ENCODE measurements around the gene FBXW8.

The FBXW8 gene

GRCh38 chr12:116887244-116887643, 23.5 kb upstream of the FBXW8 start:
- DNase-seq, result no peak

- DNase-seq, result no peak
Observed at GRCh38 chr12:116887897-116888296, 22.9 kb upstream of the FBXW8 start.

DNA sequence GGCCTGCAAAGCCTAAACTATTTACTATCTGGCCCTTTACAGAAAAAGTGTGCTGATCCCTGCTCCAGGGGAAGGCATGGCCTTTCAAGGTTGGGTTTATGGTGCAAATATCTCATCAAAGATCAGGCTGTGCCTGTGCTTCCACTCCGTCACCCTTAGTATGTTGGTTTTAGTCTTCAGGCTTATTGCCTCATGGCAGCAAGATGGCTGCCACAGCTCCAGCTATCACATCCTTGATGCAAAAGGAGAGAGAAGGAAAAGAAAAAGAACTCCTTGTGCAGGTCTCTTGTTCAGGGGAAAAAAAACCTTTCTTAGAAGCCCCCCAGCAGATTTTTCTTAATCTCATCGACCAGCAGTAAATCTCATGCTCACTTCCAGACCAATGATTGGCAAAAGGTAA, 20.4 kb upstream of the FBXW8 start:
- no peak for DNase-seq

DNA sequence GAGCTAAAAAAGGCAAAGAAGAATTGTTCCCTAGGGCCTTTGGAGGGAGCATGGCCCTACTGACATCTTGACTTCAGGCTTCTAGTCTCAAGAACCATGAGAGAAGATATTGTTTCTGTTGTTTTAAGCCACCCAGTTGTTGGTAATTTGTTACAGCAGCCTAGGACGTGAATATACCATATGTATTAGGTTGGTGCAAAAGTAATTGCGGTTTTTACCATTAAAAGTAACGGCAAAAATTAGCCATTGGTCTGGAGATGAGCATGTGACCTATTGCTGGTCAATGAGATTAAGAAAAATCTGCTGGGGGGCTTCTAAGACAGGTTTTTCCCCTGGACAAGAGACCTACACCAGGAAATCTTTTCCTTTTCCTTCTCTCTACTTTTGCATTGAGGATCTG, 19.7 kb upstream of the FBXW8 start:
- DNase-seq, result no peak

DNA sequence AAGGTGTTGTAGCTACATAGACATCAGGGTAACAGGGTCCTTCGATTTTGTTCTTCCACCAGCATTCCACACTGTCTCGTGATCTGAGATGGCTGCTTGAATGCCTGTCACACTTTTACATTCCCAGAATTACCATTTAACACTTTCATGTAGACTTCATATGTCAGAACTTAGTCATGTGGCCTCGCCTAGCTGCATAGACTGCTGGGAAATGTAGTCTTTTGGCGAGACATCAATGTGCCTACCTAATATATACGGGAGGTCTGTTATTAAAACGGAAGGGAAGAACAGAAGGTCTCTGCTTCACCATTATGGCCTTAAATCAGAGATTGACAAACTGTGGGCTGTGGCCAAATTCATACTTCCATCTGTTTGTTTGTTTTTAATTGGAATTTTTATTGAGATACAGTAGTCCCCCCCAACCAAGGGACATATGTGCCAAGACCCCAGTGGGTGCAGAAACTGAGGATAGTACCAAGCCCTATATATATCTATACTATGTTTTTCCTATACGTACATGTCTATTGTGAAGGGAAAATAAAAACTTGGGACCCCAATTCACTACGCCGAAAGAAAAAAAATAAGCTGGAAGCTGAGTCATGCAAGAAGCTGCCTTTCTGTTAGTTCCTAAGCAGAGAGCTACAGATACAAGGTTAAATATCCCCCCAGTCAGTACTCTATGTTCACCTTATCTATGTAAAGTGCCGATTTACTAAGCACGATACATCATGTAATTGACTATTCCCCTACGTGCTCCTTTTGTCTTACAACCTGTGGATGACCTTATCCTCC, 18.2 kb upstream of the FBXW8 start:
- no peak for DNase-seq

DNA sequence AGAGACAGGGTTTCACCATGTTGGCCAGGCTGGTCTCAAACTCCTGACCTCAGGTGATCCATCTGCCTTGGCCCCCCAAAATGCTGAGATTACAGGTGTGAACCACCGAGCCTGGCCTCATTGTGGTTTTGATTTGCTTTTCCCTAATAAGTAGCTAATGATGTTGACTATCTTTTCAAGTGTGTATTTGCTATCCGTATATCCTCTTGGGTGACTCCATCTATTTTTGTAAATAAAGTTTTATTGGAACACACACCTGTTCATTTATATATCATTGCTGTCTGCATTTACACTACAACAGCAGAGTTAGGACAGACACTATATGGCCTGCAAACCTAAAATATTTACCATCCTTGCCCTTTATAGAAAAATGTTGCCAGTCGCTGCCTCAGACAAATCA, 15.8 kb upstream of the FBXW8 start:
- DNase-seq, result no peak

DNA sequence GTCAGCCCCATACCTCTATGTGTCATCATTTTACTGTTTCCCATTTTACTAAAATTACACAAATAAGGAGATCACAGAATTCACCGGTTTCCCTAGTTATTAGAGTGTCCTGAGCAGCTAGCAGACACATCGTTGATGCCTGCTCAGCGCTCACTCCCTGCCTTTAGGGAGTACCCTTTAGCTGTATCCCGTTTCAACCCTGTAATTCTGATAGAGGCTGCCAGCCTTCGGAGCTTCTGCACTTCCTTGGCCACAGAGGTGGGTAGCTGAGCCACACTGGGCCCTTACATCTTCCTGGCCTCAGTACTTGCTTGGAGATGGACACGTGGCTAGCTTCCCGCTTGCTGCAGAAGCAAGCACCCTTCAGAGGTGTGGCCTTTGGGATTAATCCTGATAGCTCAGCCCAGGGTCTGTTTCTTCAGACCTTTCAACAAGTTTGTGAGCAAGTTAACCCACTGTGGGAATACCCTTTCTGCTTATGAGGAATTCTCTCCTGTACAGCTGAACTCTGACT, 14.3 kb upstream of the FBXW8 start:
- DNase-seq, result no peak

GRCh38 chr12:116897476-116897875, 13.3 kb upstream of the FBXW8 start:
- no peak for DNase-seq

DNA sequence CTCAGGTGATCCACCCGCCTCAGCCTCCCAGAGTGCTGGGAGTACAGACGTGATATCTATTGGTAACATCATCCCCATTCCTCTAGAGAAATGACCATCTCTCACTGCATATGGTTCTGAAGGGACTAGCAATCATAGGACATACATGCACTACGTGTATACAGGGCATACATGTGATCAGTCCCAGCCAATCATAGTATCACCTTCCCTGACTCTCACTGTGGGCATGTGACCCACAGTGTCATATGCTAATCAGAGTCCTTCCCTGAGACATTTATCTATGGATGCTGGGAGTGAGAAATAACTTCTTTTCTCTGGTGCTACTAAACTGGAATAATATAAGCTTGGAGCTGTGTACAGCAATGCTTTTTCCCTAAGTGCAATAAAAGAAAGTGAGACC, 12.1 kb upstream of the FBXW8 start:
- DNase-seq, result no peak

DNA sequence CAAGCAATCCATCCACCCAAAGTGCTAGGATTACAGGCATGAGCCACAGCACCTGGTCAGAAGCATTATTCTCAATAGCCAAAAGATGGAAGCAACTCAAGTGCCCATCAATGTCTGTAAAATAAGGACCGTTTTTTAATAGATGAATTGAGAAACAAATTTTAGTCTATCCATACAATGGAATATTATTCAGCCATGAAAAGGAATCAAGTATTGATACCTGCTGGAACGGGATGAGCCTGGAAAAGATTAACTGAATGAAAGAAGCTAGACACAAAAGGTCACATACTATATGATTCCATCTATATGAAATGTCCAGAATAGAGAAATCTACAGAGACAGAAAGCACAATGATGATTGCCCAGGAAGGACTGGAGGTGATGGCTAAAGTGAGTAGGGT, 9.1 kb upstream of the FBXW8 start:
- no peak for DNase-seq

- no peak for DNase-seq
Observed at GRCh38 chr12:116903818-116904217, 6.9 kb upstream of the FBXW8 start.

- DNase-seq, result no peak
Observed at GRCh38 chr12:116906285-116906684, 4.5 kb upstream of the FBXW8 start.

DNA sequence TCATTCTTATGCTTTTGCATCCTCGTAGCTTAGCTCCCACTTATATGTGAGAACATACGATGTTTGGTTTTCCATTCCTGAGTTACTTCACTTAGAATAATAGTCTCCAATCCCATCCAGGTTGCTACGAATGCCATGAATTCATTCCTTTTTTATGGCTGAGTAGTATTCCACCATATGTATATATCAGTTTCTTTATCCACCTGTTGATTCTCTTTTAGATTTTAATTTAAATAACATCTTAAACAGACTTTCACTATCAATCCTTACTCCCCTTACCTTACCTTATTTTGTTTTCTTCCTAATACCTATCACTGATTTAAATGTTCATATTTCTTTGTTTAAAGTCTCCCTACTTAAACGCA, 488 bp upstream of the FBXW8 start:
- no peak for DNase-seq

DNA sequence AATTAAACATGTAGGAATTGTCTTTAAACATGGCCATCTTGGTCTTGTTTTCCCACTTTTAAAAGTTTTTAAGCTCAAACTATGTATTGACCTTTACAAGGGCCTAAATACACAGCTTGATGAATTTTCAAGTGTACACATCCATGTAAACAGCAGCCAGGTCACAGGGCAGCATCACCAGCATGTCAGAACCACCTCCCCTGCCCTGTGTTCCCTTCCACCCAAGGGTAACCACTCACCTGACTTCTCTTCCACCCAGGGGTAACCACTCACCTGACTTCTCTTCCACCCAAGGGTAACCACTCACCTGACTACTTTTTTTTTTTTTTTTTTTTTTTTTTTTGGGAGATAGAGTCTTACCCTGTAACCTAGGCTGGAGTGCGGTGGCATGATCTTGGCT, 4.6 kb downstream of the FBXW8 start:
- no peak for DNase-seq

- DNase-seq, result no peak
Observed at GRCh38 chr12:116916122-116916521, 5.4 kb downstream of the FBXW8 start.

- no peak for DNase-seq
Observed at GRCh38 chr12:116916714-116917114, 6.0 kb downstream of the FBXW8 start.

GRCh38 chr12:116918464-116918863, 7.7 kb downstream of the FBXW8 start:
- no peak for DNase-seq

- DNase-seq, result no peak
Observed at GRCh38 chr12:116919247-116919661, 8.5 kb downstream of the FBXW8 start.

DNA sequence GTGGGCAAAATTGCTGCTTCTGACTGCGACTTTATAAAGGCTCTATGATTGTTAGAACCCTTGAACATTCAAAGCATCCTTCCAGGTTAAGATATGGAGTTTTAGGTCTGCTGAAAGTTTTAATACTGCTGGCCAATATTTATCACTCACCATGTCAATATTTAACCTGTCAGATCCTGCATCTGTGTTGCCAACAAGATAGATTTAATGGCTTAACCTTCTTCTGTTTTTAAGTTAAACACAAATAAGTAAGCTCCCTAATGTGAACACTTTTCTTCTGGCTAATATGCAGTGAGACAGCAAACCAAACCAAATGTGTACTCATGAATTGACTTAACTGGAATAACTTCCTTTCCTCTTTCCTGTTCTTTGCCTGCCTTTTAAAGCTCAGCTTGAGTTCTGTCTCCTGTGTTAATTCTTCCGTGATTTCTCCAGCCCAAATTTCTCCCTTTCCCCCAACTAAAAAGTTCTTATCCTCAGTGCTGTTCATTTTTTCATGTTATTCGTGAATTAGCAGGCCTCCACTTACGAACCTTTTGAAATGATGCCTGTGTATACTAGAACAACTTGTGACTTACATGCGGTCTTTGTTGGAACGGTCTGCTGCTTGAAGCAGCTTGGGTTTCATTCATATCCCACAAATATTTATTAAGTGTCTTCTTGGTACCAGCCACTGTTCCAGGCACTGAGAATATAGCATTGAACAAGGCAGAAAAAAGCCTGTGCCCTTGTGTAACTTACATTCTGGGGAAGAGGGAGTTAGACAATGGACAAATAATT, 9.1 kb downstream of the FBXW8 start:
- no peak for DNase-seq

DNA sequence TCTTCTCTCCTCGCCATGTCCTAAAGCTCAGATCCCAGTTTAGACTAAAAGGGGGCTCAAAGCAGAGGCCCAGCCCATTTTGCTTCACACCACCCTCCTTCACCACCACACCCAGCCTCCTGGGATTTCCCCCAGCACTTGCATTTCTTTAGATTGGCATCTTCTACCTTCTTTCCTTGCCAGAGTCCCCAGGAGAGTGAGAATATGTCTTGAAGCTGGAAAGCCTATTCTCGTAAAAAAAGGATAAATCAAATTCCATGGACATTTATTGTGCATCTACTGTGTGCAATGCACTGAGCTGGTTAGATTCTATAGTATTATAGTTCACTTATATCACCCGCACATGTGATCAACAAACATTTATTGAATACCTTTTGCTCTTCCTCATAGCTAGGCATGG, 10.2 kb downstream of the FBXW8 start:
- no peak for DNase-seq

DNA sequence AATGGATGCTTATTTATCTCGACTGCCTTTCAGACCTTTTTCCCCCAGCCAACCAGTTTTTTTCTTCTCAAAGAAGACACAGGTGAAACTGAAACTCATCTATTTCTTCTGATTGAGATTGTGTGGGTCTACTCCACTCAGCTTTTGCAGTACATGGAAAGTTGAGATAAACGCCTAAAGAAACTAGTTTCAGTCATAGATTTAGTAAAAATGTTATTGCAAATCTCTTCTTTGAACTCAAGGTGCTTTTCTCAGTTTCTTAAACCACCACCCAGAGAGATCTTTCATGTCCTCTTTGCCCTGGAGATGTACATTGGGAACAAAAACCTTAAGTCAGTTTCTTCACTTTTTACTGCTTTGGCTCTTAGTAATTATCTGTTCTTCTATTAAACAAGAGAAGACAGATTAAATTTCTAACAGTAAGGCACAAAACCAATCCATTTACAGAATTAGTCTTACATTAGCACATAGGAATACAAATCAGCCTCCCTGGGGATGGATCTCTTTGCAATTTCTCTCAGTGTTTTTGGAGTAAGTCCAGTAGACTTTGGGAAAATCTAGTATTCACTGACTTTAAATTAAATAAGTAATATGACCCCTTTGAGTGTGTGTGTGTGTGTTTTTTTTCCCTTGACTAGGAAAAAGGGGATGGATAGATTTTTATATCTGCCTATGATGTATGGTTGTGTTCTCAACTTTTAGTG, 11.6 kb downstream of the FBXW8 start:
- DNase-seq, result no peak

GRCh38 chr12:116924558-116925453, 14.1 kb downstream of the FBXW8 start:
- no peak for DNase-seq
